HepG2 (cell line): ENCODE measurements around the gene CCNB1IP1. TPM values are rescaled to one million over a fixed set of nuclear protein-coding genes. Genes with fewer than 3 reads are reported as not detected.

ENCODE experiments used
- ATF1 ChIP-seq: IDR thresholded peaks from 2 replicates; pipeline ENCODE4 v1.6.1; 2016; ENCODE audit warnings: mild to moderate bottlenecking, control low read depth
- CENPT ChIP-seq: sonication (generic); formaldehyde crosslinking; IDR thresholded peaks from 2 replicates; pipeline ENCODE4 v1.8.0; 2022; ENCODE audit warnings: low read depth, mild to moderate bottlenecking, moderate library complexity, missing genetic modification reagents
- DNMT1 ChIP-seq: sonication (generic); formaldehyde crosslinking; IDR thresholded peaks from 2 replicates; pipeline ENCODE4 v1.5.1; 2020; ENCODE audit warnings: mild to moderate bottlenecking, missing genetic modification reagents
- IRF2 ChIP-seq: IDR thresholded peaks from 2 replicates; pipeline ENCODE4 v1.6.1; 2018; ENCODE audit warnings: missing genetic modification reagents, missing compliant biosample characterization
- MAFG ChIP-seq: sonication (generic); formaldehyde crosslinking; IDR thresholded peaks from 2 replicates; pipeline ENCODE4 v1.5.1; 2020; ENCODE audit warnings: mild to moderate bottlenecking, missing genetic modification reagents
- NFYC ChIP-seq: IDR thresholded peaks from 2 replicates; pipeline ENCODE4 v1.6.1; 2016; ENCODE audit warnings: missing genetic modification reagents, missing compliant biosample characterization
- PRMT3 ChIP-seq: sonication (generic); formaldehyde crosslinking; IDR thresholded peaks from 2 replicates; pipeline ENCODE4 v1.8.1; 2022; ENCODE audit warnings: low read depth, mild to moderate bottlenecking, moderate library complexity, missing genetic modification reagents, borderline replicate concordance
- RCOR2 ChIP-seq: IDR thresholded peaks from 2 replicates; pipeline ENCODE4 v1.6.1; 2016; ENCODE audit warnings: missing biosample characterization, missing genetic modification reagents
- ZNF354B ChIP-seq: sonication (generic); formaldehyde crosslinking; IDR thresholded peaks from 2 replicates; pipeline ENCODE4 v1.8.0; 2022; ENCODE audit warnings: mild to moderate bottlenecking, missing genetic modification reagents
- polyA plus RNA-seq, 8 experiments: library from polyadenylated mRNA; depleted of rRNA in 3 of 8; stranded (reverse) in 7 of 8; unstranded in 1 of 8; fragments of >200 nt; fragmentation: Illumina TruSeq in 4 of 8; extraction: Trizol in 4 of 8; gene quantifications; 2 replicates each; pipeline versions ENCODE4 v1.2.1 to v1.2.3, GENCODE V29; 2011 to 2016; ENCODE audit warnings: low read depth in 4 of 8, missing spikeins in 1 of 8, mixed read lengths in 1 of 8; ENCODE audit not compliant: insufficient read depth in 1 of 8
- total RNA-seq, 5 experiments: library from RNA; depleted of rRNA; stranded (reverse); fragments of >200 nt; fragmentation: Illumina TruSeq; extraction: Trizol; gene quantifications; 2 replicates each; pipeline ENCODE4 v1.2.3, GENCODE V29; 2016; ENCODE audit warnings: low read depth in 1 of 5
- TF ChIP-seq, protein P1 (sequence below): sonication (generic); formaldehyde crosslinking; IDR thresholded peaks from 2 replicates; pipeline ENCODE4 v1.4.0; 2020; ENCODE audit warnings: missing genetic modification reagents, borderline replicate concordance
- TF ChIP-seq, protein P2 (sequence below): sonication (generic); formaldehyde crosslinking; IDR thresholded peaks from 2 replicates; pipeline ENCODE4 v1.4.0; 2020; ENCODE audit warnings: missing genetic modification reagents
- TF ChIP-seq, protein P3 (sequence below): fragments of 450-650 bp; IDR thresholded peaks from 2 replicates; pipeline ENCODE4 v1.6.1; 2017; ENCODE audit warnings: mild to moderate bottlenecking
- TF ChIP-seq, protein P4 (sequence below): sonication (generic); formaldehyde crosslinking; IDR thresholded peaks from 2 replicates; pipeline ENCODE4 v1.5.0; 2020; ENCODE audit warnings: missing genetic modification reagents
- TF ChIP-seq, protein P5 (sequence below): sonication (generic); formaldehyde crosslinking; IDR thresholded peaks from 2 replicates; pipeline ENCODE4 v1.4.0; 2020; ENCODE audit warnings: mild to moderate bottlenecking, missing genetic modification reagents
- TF ChIP-seq, protein P6 (sequence below): sonication (generic); formaldehyde crosslinking; IDR thresholded peaks from 2 replicates; pipeline ENCODE4 v1.4.0; 2020; ENCODE audit warnings: missing genetic modification reagents
- TF ChIP-seq, protein P7 (sequence below): sonication (generic); formaldehyde crosslinking; IDR thresholded peaks from 2 replicates; pipeline ENCODE4 v1.4.0; 2020; ENCODE audit warnings: missing genetic modification reagents

The CCNB1IP1 gene
- total and polyA plus RNA-seq, 2 of the 13 experiments (the other 11 are each of a cell fraction or from before 2014, with no cell fraction given): 98.3 to 125 TPM

DNA sequence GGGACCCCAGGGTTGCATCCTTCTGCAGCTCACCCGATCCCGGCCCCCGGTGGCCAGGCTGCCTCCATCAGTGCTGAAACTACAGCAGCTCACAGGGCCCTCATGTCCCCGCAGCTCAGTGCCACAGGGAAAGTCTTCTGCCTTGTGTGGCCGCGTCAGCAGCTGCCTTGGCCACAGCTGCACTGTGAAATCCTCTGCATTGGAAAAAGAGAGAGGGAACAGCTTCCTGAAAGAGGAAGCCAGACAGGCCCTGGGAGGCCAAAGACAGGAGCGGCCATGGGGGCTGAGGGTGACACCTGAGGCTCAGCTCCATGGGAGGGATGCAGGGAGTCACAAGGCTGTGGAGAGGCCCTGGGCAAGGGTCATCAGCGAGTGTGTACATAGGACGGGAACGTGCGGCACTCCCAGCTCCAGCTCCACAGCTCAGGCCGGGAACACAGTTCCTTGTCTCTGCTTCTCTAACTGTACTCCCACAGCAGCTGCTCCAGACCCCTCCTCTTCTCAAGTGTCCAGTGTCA, 43.1 kb upstream of the CCNB1IP1 start (continued):
- TF ChIP-seq, protein P1, sequence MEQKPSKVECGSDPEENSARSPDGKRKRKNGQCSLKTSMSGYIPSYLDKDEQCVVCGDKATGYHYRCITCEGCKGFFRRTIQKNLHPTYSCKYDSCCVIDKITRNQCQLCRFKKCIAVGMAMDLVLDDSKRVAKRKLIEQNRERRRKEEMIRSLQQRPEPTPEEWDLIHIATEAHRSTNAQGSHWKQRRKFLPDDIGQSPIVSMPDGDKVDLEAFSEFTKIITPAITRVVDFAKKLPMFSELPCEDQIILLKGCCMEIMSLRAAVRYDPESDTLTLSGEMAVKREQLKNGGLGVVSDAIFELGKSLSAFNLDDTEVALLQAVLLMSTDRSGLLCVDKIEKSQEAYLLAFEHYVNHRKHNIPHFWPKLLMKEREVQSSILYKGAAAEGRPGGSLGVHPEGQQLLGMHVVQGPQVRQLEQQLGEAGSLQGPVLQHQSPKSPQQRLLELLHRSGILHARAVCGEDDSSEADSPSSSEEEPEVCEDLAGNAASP (CRISPR knock-in tag): no peak
- TF ChIP-seq IRF2 (CRISPR knock-in tag): peak; percentile 30; the same call in 1 of the 2 replicates
- TF ChIP-seq DNMT1 (CRISPR knock-in tag): no peak
- no peak for TF ChIP-seq CENPT (CRISPR knock-in tag)
- no peak for TF ChIP-seq ATF1 (CRISPR knock-in tag)
- TF ChIP-seq ZNF354B: no peak
- TF ChIP-seq, protein P2, sequence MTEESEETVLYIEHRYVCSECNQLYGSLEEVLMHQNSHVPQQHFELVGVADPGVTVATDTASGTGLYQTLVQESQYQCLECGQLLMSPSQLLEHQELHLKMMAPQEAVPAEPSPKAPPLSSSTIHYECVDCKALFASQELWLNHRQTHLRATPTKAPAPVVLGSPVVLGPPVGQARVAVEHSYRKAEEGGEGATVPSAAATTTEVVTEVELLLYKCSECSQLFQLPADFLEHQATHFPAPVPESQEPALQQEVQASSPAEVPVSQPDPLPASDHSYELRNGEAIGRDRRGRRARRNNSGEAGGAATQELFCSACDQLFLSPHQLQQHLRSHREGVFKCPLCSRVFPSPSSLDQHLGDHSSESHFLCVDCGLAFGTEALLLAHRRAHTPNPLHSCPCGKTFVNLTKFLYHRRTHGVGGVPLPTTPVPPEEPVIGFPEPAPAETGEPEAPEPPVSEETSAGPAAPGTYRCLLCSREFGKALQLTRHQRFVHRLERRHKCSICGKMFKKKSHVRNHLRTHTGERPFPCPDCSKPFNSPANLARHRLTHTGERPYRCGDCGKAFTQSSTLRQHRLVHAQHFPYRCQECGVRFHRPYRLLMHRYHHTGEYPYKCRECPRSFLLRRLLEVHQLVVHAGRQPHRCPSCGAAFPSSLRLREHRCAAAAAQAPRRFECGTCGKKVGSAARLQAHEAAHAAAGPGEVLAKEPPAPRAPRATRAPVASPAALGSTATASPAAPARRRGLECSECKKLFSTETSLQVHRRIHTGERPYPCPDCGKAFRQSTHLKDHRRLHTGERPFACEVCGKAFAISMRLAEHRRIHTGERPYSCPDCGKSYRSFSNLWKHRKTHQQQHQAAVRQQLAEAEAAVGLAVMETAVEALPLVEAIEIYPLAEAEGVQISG (CRISPR knock-in tag): peak; percentile 75
- no peak for TF ChIP-seq PRMT3 (CRISPR knock-in tag)
- TF ChIP-seq, protein P3, sequence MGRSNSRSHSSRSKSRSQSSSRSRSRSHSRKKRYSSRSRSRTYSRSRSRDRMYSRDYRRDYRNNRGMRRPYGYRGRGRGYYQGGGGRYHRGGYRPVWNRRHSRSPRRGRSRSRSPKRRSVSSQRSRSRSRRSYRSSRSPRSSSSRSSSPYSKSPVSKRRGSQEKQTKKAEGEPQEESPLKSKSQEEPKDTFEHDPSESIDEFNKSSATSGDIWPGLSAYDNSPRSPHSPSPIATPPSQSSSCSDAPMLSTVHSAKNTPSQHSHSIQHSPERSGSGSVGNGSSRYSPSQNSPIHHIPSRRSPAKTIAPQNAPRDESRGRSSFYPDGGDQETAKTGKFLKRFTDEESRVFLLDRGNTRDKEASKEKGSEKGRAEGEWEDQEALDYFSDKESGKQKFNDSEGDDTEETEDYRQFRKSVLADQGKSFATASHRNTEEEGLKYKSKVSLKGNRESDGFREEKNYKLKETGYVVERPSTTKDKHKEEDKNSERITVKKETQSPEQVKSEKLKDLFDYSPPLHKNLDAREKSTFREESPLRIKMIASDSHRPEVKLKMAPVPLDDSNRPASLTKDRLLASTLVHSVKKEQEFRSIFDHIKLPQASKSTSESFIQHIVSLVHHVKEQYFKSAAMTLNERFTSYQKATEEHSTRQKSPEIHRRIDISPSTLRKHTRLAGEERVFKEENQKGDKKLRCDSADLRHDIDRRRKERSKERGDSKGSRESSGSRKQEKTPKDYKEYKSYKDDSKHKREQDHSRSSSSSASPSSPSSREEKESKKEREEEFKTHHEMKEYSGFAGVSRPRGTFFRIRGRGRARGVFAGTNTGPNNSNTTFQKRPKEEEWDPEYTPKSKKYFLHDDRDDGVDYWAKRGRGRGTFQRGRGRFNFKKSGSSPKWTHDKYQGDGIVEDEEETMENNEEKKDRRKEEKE: no peak
- TF ChIP-seq, protein P4, sequence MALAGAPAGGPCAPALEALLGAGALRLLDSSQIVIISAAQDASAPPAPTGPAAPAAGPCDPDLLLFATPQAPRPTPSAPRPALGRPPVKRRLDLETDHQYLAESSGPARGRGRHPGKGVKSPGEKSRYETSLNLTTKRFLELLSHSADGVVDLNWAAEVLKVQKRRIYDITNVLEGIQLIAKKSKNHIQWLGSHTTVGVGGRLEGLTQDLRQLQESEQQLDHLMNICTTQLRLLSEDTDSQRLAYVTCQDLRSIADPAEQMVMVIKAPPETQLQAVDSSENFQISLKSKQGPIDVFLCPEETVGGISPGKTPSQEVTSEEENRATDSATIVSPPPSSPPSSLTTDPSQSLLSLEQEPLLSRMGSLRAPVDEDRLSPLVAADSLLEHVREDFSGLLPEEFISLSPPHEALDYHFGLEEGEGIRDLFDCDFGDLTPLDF (CRISPR knock-in tag): no peak
- no peak for TF ChIP-seq MAFG (CRISPR knock-in tag)
- TF ChIP-seq, protein P5, sequence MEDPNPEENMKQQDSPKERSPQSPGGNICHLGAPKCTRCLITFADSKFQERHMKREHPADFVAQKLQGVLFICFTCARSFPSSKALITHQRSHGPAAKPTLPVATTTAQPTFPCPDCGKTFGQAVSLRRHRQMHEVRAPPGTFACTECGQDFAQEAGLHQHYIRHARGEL: no peak
- TF ChIP-seq, protein P6, sequence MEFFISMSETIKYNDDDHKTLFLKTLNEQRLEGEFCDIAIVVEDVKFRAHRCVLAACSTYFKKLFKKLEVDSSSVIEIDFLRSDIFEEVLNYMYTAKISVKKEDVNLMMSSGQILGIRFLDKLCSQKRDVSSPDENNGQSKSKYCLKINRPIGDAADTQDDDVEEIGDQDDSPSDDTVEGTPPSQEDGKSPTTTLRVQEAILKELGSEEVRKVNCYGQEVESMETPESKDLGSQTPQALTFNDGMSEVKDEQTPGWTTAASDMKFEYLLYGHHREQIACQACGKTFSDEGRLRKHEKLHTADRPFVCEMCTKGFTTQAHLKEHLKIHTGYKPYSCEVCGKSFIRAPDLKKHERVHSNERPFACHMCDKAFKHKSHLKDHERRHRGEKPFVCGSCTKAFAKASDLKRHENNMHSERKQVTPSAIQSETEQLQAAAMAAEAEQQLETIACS (CRISPR knock-in tag): no peak
- no peak; the same call in 1 of the 2 replicates for TF ChIP-seq NFYC (CRISPR knock-in tag)
- TF ChIP-seq, protein P7, sequence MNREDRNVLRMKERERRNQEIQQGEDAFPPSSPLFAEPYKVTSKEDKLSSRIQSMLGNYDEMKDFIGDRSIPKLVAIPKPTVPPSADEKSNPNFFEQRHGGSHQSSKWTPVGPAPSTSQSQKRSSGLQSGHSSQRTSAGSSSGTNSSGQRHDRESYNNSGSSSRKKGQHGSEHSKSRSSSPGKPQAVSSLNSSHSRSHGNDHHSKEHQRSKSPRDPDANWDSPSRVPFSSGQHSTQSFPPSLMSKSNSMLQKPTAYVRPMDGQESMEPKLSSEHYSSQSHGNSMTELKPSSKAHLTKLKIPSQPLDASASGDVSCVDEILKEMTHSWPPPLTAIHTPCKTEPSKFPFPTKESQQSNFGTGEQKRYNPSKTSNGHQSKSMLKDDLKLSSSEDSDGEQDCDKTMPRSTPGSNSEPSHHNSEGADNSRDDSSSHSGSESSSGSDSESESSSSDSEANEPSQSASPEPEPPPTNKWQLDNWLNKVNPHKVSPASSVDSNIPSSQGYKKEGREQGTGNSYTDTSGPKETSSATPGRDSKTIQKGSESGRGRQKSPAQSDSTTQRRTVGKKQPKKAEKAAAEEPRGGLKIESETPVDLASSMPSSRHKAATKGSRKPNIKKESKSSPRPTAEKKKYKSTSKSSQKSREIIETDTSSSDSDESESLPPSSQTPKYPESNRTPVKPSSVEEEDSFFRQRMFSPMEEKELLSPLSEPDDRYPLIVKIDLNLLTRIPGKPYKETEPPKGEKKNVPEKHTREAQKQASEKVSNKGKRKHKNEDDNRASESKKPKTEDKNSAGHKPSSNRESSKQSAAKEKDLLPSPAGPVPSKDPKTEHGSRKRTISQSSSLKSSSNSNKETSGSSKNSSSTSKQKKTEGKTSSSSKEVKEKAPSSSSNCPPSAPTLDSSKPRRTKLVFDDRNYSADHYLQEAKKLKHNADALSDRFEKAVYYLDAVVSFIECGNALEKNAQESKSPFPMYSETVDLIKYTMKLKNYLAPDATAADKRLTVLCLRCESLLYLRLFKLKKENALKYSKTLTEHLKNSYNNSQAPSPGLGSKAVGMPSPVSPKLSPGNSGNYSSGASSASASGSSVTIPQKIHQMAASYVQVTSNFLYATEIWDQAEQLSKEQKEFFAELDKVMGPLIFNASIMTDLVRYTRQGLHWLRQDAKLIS (CRISPR knock-in tag): no peak
- TF ChIP-seq RCOR2 (CRISPR knock-in tag): peak; percentile 41; the same call in 1 of the 2 replicates
